Lower lobe of right lung (tissue), 2 donors: ENCODE results near the gene UBTF. TPM values are rescaled to one million over a fixed set of nuclear protein-coding genes. Genes with fewer than 3 reads are reported as not detected.

Source experiments
- ATAC-seq, 2 donors: fragments of 200-7000 bp; cut with Tn5 transposase; one replicate each; pipeline ENCODE4 v1.9.1; 2020 to 2022; ENCODE audit warnings: mild to moderate bottlenecking in 2 of 2, moderate library complexity in 2 of 2
- DNase-seq: peaks from one replicate; pipeline ENCODE4 v3.0.0-alpha.2; 2020
- H3K27ac ChIP-seq: fragments of 200-600 bp; one replicate; pipeline ENCODE4 v1.8.0; 2022
- H3K27me3 ChIP-seq: fragments of 200-600 bp; one replicate; pipeline ENCODE4 v1.8.0; 2022; ENCODE audit warnings: low read depth
- H3K36me3 ChIP-seq: fragments of 200-600 bp; one replicate; pipeline ENCODE4 v1.8.0; 2022; ENCODE audit warnings: mild to moderate bottlenecking
- H3K4me1 ChIP-seq: fragments of 200-600 bp; one replicate; pipeline ENCODE4 v1.8.0; 2022
- H3K4me3 ChIP-seq: fragments of 200-600 bp; one replicate; pipeline ENCODE4 v1.8.0; 2022; ENCODE audit warnings: mild to moderate bottlenecking
- H3K9me3 ChIP-seq: fragments of 200-600 bp; one replicate; pipeline ENCODE4 v1.8.0; 2022
- intact Hi-C: fragments of 100-400 bp; cut with DNase I; formaldehyde crosslinking; loops from one replicate; pipeline ENCODE4 v1.11.0; 2022
- total RNA-seq: library from RNA; stranded (reverse); fragmentation: NEBNext Ultra II Directional; extraction: Animal tissue kit (Norgen Biotek cat#: 25700); gene quantifications from one replicate; pipeline ENCODE4 v1.2.1, GENCODE V29; 2021
- TF ChIP-seq, protein P1 (sequence below): fragments of 200-600 bp; IDR thresholded peaks from one replicate; pipeline ENCODE4 v1.8.0; 2022; ENCODE audit warnings: antibody characterized with exemption, mild to moderate bottlenecking
- donor health status: DM: no; HTN: yes; CAD: no; lungs with severe emphysema.

The UBTF gene
- total RNA-seq, 1 donor from 2014 or later, result 56.7 TPM

DNA sequence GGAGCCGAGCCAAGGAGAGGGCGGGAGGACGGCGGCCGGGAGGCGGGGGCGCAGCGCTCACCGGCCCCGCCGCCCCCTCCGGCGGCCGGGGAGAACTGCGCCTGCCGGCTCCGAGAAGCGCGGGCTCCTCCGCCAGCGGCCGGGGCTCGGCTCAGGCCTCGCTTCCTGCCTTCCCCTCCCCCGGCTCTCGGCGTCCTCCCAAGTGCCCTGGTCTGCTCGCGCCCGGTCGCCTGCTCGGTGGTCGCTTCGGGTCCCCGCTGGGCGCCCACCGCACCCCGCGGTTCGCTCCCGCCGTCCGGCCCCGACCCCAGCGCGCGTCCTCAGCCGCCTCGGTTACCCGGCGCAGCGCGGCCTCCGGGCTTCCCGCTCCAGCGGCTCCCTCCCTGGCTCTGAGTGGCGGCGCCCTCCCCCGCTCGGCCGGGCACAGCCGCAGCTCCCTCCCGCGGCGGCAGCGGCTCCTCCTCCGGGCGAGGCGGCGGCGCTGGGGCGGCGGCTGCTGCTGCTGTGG, 313 bp downstream of the UBTF start:
- H3K4me1 ChIP-seq, result peaks cover 41% of the 10 kb centered on the region
- intact Hi-C loops, result loop anchor here (10.0 kb wide), 1 partner anchor 126 kb away; the partner anchor contains the start of gene GRN
- peaks cover 37% of the 10 kb centered on the region for H3K36me3 ChIP-seq
- ATAC-seq (peak; percentile 58 to 65), DNase-seq (peak; percentile 81)
- H3K4me3 ChIP-seq, result peak overlapping the region; percentile 97
- H3K27ac ChIP-seq, result peak overlapping the region; percentile 96
- TF ChIP-seq, protein P1, sequence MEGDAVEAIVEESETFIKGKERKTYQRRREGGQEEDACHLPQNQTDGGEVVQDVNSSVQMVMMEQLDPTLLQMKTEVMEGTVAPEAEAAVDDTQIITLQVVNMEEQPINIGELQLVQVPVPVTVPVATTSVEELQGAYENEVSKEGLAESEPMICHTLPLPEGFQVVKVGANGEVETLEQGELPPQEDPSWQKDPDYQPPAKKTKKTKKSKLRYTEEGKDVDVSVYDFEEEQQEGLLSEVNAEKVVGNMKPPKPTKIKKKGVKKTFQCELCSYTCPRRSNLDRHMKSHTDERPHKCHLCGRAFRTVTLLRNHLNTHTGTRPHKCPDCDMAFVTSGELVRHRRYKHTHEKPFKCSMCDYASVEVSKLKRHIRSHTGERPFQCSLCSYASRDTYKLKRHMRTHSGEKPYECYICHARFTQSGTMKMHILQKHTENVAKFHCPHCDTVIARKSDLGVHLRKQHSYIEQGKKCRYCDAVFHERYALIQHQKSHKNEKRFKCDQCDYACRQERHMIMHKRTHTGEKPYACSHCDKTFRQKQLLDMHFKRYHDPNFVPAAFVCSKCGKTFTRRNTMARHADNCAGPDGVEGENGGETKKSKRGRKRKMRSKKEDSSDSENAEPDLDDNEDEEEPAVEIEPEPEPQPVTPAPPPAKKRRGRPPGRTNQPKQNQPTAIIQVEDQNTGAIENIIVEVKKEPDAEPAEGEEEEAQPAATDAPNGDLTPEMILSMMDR, result peak; percentile 37
- no peaks in the 10 kb centered on the region for H3K27me3 ChIP-seq
- no peaks in the 10 kb centered on the region for H3K9me3 ChIP-seq

DNA sequence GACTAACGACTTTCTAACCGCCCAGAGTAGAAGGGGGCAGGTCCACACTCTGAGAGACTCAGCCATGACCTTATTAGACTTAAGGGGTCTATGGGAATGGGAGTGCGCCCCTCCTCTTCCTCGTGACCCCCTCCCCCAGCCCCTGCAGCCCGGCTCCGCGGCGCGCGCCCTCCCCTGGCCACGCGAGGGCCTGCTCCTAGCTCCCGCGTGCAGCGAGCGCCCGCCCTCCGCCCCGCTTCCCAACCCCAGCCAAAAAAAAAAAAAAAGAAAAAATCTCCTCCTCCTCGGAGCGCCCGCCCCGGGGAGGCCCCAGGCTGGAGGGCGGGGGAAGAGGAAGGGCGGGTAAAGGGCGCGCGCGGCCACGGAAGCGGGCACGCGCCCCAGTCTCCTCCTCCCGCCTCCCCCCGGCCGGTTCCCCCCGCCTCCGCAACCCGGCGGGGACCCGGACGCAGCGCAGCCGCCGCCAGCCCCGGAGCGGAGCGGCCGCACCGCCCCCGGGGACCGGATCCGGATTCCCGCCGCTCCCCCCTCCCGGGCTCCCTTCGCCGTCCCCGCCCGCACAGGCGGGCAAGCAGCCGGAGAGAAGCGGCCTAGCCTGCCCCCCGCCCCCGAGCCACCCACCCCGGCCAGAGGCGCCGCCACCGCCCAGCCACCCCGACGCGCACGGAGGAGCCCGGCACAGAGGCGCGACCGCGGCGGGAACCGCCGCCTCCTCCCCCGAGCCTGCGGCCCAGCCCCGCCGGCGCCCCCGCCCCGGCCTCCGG, 949 bp downstream of the UBTF start:
- DNase-seq (peak; percentile 90), ATAC-seq (peak; percentile 74 to 88)
- Histone ChIP-seq H3K36me3 (peaks cover 43% of the 10 kb centered on the region), H3K27ac (peak overlapping the region; percentile 96), H3K9me3 (no peaks in the 10 kb centered on the region), H3K27me3 (no peaks in the 10 kb centered on the region), H3K4me3 (peak overlapping the region; percentile 97), H3K4me1 (peaks cover 35% of the 10 kb centered on the region)
- intact Hi-C loops, result loop anchor here (10.0 kb wide), 1 partner anchor 126 kb away; the partner anchor contains the start of gene GRN
- TF ChIP-seq, protein P1, result peak; percentile 68

DNA sequence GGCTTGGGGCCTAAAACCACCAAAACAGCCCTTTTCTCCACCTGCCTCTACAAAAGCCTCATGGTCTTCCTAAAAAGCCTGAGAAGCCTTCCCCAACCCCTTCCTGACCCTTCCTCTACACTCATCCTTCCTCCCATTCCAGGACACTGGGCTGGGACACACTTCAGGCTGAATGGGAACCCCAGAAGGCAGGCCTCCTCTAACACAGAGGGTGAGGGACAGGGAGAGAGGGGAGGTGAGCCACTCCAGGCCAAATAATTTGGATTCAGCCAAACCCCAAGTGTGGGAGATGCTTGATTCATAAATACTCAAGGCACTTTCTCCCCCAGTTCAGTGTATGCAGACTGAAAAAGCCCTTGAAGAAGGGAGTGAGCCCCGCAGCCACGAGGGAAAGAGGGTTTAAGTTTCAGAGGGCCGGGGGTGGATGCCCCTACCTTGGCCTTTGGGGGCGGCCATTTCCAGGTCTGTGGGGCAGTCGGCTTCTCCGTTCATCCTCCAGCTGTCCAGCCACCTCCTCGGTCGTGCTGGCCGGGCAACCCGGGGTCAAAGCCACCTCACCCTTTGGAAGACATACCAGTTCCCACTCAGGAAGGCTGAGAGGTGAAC, 1.6 kb downstream of the UBTF start:
- no peaks in the 10 kb centered on the region for H3K27me3 ChIP-seq
- peak overlapping the region; percentile 96 for H3K27ac ChIP-seq
- H3K9me3 ChIP-seq, result no peaks in the 10 kb centered on the region
- H3K36me3 ChIP-seq, result peaks cover 50% of the 10 kb centered on the region
- TF ChIP-seq, protein P1, result no peak
- intact Hi-C loops, result loop anchor here (10.0 kb wide), 1 partner anchor 127 kb away; the partner anchor contains the start of gene GRN
- no peak for ATAC-seq
- DNase-seq, result no peak
- peak overlapping the region; percentile 97 for H3K4me3 ChIP-seq
- H3K4me1 ChIP-seq, result peaks cover 28% of the 10 kb centered on the region

DNA sequence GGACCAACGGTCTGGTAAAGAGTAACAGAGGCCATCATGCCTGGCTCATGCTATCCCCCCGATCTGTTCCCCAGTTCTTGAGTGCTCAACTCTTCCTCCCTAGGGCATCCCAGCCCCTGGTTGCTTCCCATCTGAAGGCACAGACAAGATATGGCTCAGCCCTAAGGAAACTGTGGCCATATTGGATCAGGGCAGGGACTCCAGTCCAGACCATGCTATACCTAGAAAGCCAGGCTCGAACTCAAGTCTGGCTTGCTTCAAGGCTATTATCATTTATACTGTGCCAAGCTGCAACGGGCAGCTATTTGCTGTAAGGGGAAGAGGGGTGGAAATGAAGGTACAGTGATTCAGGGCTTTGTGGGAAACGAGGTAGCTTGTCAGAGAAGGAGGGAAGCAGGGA, 2.8 kb downstream of the UBTF start:
- Histone ChIP-seq H3K9me3 (no peaks in the 10 kb centered on the region), H3K4me3 (no peak overlapping the region), H3K36me3 (peaks cover 60% of the 10 kb centered on the region), H3K27ac (no peak overlapping the region), H3K27me3 (no peaks in the 10 kb centered on the region), H3K4me1 (peaks cover 23% of the 10 kb centered on the region)
- no peak for ATAC-seq
- DNase-seq, result no peak
- TF ChIP-seq, protein P1, result no peak
- intact Hi-C loops, result loop anchor here (10.0 kb wide), 1 partner anchor 128 kb away; the partner anchor contains the start of gene GRN

DNA sequence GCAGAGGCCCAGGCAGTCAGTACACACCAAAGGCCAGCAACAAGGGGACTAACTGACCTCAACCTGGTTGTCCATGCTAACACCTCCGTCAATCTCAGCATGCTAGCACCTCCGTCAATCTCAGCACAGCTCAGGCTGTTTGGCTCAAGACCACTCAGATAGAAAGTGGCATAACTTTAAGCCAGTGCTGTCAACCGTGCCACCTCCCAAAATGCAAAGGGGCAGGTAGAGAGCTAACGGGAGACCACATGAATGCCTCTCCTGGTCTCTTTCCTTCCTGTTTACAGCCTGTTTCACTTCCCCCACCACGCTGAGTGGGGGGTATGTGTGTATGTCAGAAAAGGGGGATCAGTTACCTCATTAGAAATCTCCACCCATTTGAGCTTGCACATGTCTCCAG, 3.3 kb downstream of the UBTF start:
- H3K4me1 ChIP-seq, result peaks cover 23% of the 10 kb centered on the region
- intact Hi-C loops, result loop anchor here (10.0 kb wide), 1 partner anchor 129 kb away; the partner anchor contains the start of gene GRN
- no peaks in the 10 kb centered on the region for H3K9me3 ChIP-seq
- ATAC-seq, result no peak
- H3K27ac ChIP-seq, result no peak overlapping the region
- no peak for DNase-seq
- H3K4me3 ChIP-seq, result no peak overlapping the region
- peaks cover 65% of the 10 kb centered on the region for H3K36me3 ChIP-seq
- TF ChIP-seq, protein P1, result no peak
- no peaks in the 10 kb centered on the region for H3K27me3 ChIP-seq
